ENCODE results near the gene RAET1E.
"Not testable (repeated sequence)": the region's sequence is repeated elsewhere in the genome, so short reads cannot be mapped to it uniquely, and the experiment has no call there.

RAET1E gene

GRCh38 chr6:149897855-149898744 is at the start of gene RAET1E:
Gene RAET1E, minus strand, starts transcription at chr6:149898113. Its CDS starts 7,212 bp downstream, at chr6:149890901.
- no peak for TF ChIP-seq CTCF (IDR thresholded peaks at IDR 0.05; ENCODE audit: insufficient read depth, low read length, missing control alignments)
- peak within 1 kb of the TSS; percentile 16 for H3K4me3 ChIP-seq (ENCODE audit: low read depth, low read length)

DNA sequence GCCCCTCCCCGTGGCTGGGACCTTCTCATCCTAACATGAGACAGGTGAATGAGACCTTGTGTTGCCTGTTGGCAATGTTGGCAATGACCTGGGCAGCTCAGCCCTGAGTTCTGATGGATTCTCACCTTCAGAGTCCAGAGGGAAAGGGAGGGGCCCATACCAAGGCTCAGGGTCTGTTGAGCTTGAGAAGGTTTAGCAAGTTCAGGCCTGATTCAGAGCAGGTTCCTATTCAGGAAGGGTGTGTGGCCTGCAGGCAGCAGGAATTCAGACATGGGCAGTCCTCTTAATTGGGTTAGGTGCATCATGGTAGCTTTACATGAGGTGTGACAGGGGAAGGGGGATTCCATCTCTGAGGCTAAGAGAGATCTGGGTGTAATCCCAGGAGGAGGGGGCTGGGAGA is 49.6 kb upstream of the RAET1E start:
- DNase-seq (ENCODE audit: low read depth, low spot score); POLR2A ChIA-PET; CTCF ChIA-PET: not testable (repeated sequence)

More at GRCh38 chr6:149897855-149898744, at the start of gene RAET1E:
- DNase-seq (ENCODE audit: low read depth, low spot score): no peak
- POLR2A ChIA-PET: no interaction called here
- CTCF ChIA-PET: interaction anchor here (1.1 to 1.2 kb wide), 2 partner anchors 20 to 62 kb away, joined by 3 to 4 read pairs; no protein-coding TSS in a partner anchor

GRCh38 chr6:149946631-149947030 is 48.7 kb upstream of the RAET1E start:
- H3K4me3 ChIP-seq (ENCODE audit: low read depth, low read length); DNase-seq (ENCODE audit: low read depth, low spot score); POLR2A ChIA-PET; CTCF ChIA-PET: not testable (repeated sequence)

More for the DNA sequence above, 49.6 kb upstream of the RAET1E start:
- not testable (repeated sequence) for H3K4me3 ChIP-seq (ENCODE audit: low read depth, low read length)

DNA sequence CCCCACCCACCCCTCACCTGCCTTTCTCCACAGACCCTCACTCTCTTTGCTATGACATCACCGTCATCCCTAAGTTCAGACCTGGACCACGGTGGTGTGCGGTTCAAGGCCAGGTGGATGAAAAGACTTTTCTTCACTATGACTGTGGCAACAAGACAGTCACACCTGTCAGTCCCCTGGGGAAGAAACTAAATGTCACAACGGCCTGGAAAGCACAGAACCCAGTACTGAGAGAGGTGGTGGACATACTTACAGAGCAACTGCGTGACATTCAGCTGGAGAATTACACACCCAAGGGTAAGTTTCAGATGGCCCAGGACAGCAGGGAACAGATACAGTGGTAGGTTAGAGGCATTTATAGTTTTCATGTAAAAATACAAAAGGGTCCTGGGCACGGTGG is 47.4 kb upstream of the RAET1E start:
- DNase-seq (ENCODE audit: low read depth, low spot score); CTCF ChIA-PET; POLR2A ChIA-PET; H3K4me3 ChIP-seq (ENCODE audit: low read depth, low read length): not testable (repeated sequence)

- CTCF ChIA-PET; DNase-seq (ENCODE audit: low read depth, low spot score); POLR2A ChIA-PET; H3K4me3 ChIP-seq (ENCODE audit: low read depth, low read length): not testable (repeated sequence)
Observed at GRCh38 chr6:149943321-149943720, 45.4 kb upstream of the RAET1E start.

GRCh38 chr6:149942461-149942829 is 44.5 kb upstream of the RAET1E start:
- H3K4me3 ChIP-seq (ENCODE audit: low read depth, low read length): peak overlapping the region; percentile 77
- peak; percentile 2 for TF ChIP-seq CTCF (IDR thresholded peaks at IDR 0.05; ENCODE audit: insufficient read depth, low read length, missing control alignments)
- ChIA-PET CTCF (no interaction called here), POLR2A (no interaction called here)
- DNase-seq (ENCODE audit: low read depth, low spot score): no peak

GRCh38 chr6:149941583-149942460 is 43.9 kb upstream of the RAET1E start, which contains the start of gene ULBP2:
Gene ULBP2, plus strand, starts transcription at chr6:149942014. Its CDS starts 59 bp downstream, at chr6:149942073.
- ChIA-PET POLR2A (no interaction called here), CTCF (interaction anchor here (1.0 to 1.6 kb wide), 3 partner anchors 15 to 105 kb away, joined by 3 to 18 read pairs (median 4); no protein-coding TSS in a partner anchor)
- peak within 1 kb of the TSS; percentile 77 for H3K4me3 ChIP-seq (ENCODE audit: low read depth, low read length)
- TF ChIP-seq CTCF (IDR thresholded peaks at IDR 0.05; ENCODE audit: insufficient read depth, low read length, missing control alignments): no peak
- peak; percentile 83 for DNase-seq (ENCODE audit: low read depth, low spot score)

- DNase-seq (ENCODE audit: low read depth, low spot score): no peak
- CTCF ChIA-PET: interaction anchor here (1.0 to 1.6 kb wide), 4 partner anchors 14 to 454 kb away, joined by 3 to 18 read pairs (median 8); no protein-coding TSS in a partner anchor
- no peak overlapping the region for H3K4me3 ChIP-seq (ENCODE audit: low read depth, low read length)
- POLR2A ChIA-PET: no interaction called here
- TF ChIP-seq CTCF (IDR thresholded peaks at IDR 0.05; ENCODE audit: insufficient read depth, low read length, missing control alignments): no peak
Observed at GRCh38 chr6:149940672-149940982, 42.7 kb upstream of the RAET1E start.

Data from AG04449 (cell line).